ENCODE results near the gene GLG1.
"Not testable (repeated sequence)": the region's sequence is repeated elsewhere in the genome, so short reads cannot be mapped to it uniquely, and the experiment has no call there.

The GLG1 gene

DNA sequence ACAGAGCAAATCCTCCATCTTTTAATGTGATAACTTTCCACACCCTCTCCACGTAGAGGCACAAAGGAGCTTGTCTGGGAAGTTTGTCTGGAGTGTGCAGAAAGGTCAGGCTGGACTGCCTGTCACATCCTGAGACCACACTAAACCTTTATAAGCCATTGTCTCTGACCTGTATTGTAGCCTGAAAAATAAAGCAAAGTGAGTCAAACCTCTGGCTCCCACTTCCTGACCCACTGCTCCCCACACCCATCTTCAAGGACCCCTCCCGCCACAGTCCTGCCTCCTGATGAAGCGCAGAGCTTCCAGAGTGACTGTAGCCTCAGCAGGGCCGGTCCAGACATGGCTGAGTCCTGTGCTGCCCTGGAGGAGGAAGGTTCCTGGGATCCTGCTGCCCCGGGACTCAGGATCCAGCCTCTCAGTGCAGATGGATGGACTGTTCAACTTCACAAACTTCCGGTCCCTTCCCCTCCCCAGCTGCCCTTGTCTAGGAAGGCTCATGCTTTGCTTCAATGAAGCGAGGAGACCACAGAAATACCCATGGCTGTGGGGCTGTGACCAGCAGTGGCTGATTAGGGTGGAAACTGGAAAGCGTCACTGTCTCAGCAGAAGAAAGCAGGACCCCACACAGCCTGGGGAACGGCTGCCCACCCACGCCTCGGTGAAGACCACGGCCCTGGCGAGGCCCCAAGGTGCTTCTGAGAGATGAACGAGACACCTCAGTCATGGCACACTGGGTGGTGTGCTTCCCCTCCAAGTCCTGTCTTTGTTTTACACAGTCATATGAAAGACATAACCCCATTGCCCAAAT is 154.8 kb downstream of the GLG1 start:
- no peak for TF ChIP-seq POLR2A (IDR thresholded peaks at IDR 0.05; ENCODE audit: low read length)
- no peak for TF ChIP-seq GATA1 (IDR thresholded peaks at IDR 0.05; ENCODE audit: low read depth, low read length)
- no peak for DNase-seq

DNA sequence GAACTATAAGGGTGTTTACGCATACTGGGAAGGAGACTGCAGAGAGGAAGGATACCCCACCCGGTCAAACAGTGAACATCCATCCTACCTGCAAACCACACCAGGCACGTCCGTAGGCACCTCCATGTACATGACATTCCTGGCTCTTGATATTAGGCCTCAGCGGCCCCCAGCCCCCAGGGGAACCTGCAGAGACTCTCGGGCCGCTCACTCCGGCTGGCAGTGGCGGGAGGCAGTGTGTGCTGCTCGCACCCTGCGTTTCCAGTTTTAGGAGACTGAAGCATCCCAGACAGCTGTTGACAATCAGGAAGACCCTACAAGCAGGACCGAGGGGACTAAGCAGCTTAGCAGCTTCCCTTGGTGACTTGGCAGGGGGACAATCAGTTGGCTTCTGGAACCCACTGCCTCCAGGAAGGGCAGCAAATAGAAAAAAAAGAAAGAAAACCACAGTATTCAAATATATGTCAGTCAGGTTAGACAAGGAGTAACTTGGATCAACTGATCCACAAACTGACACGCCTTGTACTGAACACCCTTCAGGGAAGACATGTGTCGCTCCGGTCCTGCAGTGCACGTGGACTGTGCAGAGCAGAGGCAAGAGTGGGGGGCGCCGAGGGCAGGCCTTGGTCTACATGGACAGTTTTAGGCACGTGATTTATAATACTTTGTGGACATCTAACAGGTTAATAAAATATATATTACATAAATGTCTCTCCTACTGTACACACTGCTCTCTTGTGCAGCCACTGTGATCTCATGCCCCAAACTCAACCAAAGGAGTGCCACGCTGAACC is 155.8 kb downstream of the GLG1 start:
- TF ChIP-seq GATA1 (IDR thresholded peaks at IDR 0.05; ENCODE audit: low read depth, low read length) (no peak), POLR2A (IDR thresholded peaks at IDR 0.05; ENCODE audit: low read length) (no peak)

DNA sequence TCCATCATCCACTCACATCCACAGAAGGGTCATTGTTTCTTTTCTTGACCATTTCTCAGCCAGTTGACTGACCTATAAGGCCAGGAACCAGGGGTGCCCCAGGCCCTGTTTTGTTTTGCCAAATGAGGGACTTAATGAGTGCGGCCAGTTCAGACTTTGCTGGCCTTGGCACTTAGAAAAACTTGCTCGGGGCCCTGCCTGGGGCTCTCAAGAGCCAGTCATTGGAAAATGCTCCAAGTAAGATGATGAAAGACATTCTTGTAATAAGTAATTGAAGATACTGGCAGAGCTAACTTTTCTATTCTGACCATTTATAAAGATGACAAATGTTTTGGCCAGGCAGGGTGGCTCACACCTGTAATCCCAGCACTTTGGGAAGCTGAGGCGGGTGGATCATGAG is 156.7 kb downstream of the GLG1 start:
- DNase-seq: no peak
- TF ChIP-seq GATA1 (IDR thresholded peaks at IDR 0.05; ENCODE audit: low read depth, low read length) (no peak), POLR2A (IDR thresholded peaks at IDR 0.05; ENCODE audit: low read length) (no peak)

More for the DNA sequence above, 155.8 kb downstream of the GLG1 start:
- no peak for DNase-seq

- no peak for DNase-seq
- TF ChIP-seq POLR2A (IDR thresholded peaks at IDR 0.05; ENCODE audit: low read length) (no peak), GATA1 (IDR thresholded peaks at IDR 0.05; ENCODE audit: low read depth, low read length) (no peak)
These were observed 157.4 kb downstream of the GLG1 start for GRCh38 chr16:74449470-74449869.

DNA sequence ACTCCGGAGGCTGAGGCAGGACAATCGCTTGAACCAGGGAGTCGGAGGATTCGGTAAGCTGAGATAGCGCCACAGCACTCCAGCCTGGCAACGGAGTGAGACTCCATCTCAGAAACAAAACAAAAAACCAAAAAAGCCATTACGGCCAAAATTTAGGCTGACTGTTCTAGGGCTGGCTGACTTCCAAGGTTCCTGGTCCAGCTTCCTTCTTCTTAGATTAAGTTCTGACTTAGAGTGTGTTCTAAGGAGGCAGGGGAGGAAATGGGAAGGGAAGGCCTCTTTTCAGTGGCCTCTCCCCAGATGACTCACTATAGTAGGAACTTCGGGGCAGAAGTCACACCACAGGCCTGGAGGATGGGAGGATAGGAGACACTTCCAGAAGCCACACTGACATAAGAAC is 157.9 kb downstream of the GLG1 start:
- DNase-seq: no peak
- TF ChIP-seq GATA1 (IDR thresholded peaks at IDR 0.05; ENCODE audit: low read depth, low read length) (no peak), POLR2A (IDR thresholded peaks at IDR 0.05; ENCODE audit: low read length) (no peak)

GRCh38 chr16:74447578-74447977 is 159.3 kb downstream of the GLG1 start:
- TF ChIP-seq GATA1 (IDR thresholded peaks at IDR 0.05; ENCODE audit: low read depth, low read length): no peak
- no peak for TF ChIP-seq POLR2A (IDR thresholded peaks at IDR 0.05; ENCODE audit: low read length)
- DNase-seq: no peak

GRCh38 chr16:74446866-74447265 is 160.0 kb downstream of the GLG1 start:
- TF ChIP-seq GATA1 (IDR thresholded peaks at IDR 0.05; ENCODE audit: low read depth, low read length): no peak
- TF ChIP-seq POLR2A (IDR thresholded peaks at IDR 0.05; ENCODE audit: low read length): no peak
- no peak for DNase-seq

GRCh38 chr16:74443624-74444346 is 163.1 kb downstream of the GLG1 start:
- DNase-seq: not testable (repeated sequence)

DNA sequence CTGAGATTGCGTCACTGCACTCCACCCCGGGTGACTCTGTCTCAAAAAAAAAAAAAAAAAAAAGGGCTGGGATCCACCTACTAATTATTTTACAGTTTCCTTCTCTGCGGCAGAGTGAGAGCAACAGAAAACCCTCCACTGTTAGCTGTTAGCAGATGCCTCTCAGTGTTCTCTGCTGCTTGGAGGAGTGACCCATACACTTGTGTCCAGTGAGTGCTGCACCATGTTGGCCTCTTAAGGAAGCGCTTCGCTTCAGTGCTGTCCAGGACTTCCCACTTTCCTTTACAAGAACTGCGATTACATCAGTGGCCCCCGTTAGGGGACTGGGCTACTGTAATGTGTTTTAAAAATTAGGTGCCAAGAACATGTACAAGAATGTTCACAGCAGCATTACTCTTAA is 167.2 kb downstream of the GLG1 start:
- DNase-seq: no peak
- TF ChIP-seq POLR2A (IDR thresholded peaks at IDR 0.05; ENCODE audit: low read length): no peak

DNA sequence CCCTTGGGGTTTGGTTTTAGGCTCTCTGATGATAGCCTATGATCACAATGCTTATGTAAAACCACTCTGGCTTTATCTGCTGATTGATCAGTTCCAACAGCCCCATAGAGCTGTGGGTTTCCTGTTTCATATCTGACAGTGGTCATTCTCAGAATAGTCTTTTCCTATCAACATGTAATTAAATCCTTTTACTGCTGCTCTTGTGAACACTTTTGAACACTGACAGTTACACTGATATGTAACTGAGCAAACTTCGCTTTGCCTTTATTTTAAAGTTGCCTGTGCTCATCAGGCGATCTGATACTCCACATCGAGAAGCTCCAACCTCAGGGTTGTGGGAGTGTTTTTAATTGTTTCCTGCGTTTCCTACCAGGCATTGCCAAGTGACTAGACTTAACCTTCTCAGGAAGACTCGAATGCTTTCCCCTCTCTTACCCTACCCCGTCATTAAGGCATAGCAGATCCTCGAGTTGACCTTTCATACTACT is 168.4 kb downstream of the GLG1 start:
- DNase-seq: no peak
- no peak for TF ChIP-seq POLR2A (IDR thresholded peaks at IDR 0.05; ENCODE audit: low read length)
- no peak for TF ChIP-seq GATA1 (IDR thresholded peaks at IDR 0.05; ENCODE audit: low read depth, low read length)

DNA sequence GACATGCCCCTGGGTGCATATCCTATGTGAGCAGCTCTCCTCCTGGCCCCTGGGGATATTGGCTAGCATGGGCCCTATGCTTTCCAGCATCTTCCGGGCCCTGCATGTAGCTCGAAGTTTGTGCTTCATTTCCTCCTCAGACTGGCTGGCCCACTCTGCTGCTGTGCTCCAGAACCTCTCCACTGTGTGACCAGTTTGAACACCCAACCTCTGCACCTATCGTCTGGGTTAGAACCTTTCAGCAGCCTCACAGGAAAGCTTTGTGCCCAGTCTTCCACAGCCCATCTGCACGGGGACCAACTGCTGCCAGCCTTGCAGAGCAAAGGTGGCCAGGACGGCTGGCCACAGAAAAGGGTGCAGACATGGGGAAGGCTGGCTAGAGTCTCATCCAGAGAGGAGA is 175.4 kb downstream of the GLG1 start:
- no peak for DNase-seq
- TF ChIP-seq GATA1 (IDR thresholded peaks at IDR 0.05; ENCODE audit: low read depth, low read length): no peak
- TF ChIP-seq POLR2A (IDR thresholded peaks at IDR 0.05; ENCODE audit: low read length): no peak

DNA sequence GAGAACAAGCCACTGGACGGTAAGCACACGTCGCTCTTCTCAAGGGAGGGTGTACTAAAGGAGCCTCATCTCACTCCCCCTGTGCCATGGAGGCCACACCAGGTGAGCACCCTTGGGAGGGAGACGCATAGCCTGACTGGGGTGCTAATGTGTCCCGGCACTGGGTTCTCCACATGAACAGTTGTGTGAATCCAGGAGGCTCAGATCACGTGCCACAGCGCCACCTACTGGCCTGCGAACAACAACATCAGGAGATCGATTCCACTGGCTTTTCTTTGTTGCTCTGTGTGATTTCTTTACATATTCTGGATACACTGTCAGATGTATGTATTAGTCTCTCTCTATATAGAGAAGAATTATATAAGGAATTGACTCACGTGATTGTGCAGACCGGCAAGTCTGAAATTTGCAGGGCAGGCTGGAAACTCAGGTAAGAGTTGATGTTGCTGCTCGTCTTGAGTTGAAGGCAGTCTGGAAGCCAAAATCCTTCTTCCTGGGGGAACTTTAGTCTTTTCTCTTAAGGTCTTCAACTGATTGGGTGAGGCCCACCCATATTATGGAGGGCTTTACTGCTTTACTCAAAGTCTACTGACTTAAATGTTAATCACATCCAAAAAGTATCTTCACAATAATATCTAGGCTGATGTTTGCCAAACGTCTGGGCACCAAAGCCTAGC is 176.7 kb downstream of the GLG1 start:
- DNase-seq: peak; percentile 50 to 69

DNA sequence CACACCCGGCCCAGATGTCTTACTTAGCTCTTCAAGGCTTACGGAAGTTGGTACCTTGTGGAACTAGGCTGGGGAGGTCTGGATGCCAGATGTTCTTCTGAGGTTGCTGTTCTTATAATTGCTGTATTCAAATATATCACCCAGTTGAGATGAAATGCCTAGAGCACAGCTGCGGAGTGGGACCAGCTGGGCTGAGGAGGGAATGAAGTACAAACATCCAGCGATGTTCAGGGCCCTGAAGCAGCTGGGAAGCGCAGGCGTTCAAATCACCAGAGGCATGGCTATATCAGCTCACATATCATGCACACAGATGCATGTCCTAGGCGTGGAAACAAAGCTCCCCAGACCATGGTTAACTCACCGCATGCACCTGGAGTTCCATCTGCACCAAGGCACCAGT is 178.4 kb downstream of the GLG1 start:
- DNase-seq: not testable (repeated sequence)

GRCh38 chr16:74425751-74426150 is 181.2 kb downstream of the GLG1 start:
- DNase-seq: not testable (repeated sequence)

GRCh38 chr16:74423721-74424120 is 183.2 kb downstream of the GLG1 start:
- not testable (repeated sequence) for DNase-seq

GRCh38 chr16:74422086-74422485 is 184.8 kb downstream of the GLG1 start:
- not testable (repeated sequence) for DNase-seq

- DNase-seq: not testable (repeated sequence)
These were observed 185.5 kb downstream of the GLG1 start for GRCh38 chr16:74421482-74421785.

DNA sequence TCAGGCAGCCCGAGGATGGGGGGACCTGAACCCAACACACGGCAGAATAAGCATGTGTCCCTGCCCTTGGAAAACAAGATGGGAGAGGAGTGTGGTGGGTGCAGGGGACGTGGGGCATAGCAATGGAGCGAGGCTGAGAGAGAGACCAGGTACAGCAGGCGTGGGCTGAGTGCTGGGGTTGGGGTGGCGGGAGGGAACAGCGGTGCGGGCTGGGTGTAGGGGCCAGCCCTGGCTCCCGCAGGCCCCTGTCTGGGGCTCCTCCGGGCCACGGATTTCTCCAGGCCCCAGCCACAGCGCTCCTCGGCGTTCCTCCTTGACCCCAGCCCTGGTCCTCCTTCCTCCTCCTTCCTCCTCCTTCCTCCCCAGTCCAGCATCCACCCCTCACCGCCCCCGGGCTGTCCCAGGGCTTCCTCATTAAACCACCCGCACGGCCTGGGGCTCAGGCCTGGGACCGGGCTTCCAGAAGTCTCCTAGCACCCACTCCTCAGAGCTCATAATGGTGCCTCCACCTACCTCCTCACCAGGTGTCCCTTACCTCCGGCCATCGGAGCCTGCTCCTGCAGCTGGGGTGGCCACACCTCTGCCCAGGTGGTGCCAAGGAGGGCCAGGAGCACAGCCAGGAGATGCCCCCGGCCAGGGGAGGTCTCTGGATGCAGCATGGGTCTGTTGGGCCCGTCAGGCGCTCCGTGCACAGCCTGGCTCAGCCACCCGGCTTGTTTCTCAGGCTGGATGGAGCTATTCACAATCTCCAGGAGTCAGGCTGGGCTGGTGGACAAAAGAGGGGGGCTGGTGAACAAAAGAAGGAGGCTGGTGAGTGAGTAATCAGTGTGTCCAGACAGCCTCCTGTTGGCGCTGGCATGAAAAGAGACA is 186.1 kb downstream of the GLG1 start, which contains the start of gene CLEC18B:
Gene CLEC18B, minus strand, starts transcription at position 867 of the 870 bp plus-strand sequence. Its CDS starts 208 bp downstream, at position 659.
- not testable (repeated sequence) for DNase-seq

DNA sequence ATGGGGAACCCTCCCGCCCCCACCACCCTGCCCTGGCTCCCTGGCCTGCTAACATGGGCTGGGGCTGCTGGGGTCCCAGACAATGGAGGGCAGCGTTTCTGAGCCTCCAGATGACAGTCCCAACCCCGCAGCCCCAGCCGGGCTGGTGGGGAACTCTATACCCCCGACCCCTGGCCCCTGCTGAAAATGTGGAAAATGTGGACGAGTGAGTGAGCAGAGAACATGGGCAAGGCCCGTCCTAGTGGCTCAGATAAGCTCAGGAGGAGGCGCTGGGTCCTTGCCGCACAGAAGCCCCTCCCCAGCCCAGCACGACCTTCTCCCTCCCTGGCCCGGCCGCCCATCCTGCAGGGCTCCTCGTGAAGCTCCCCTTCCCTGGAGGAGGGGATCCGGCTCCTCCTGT is 187.1 kb downstream of the GLG1 start:
- not testable (repeated sequence) for DNase-seq
